ENCODE measurements around the gene BICRAL. TPM values are rescaled to one million over a fixed set of nuclear protein-coding genes. Genes with fewer than 3 reads are reported as not detected.
A peak's percentile ranks its signal among the peaks of the same experiment; 100 is the strongest.

Gene BICRAL
- total and polyA plus RNA-seq, 9 of the 15 experiments (the other 6 are each of a cell fraction or from before 2014, with no cell fraction given): 1.2 to 11.9 (median 5.6) TPM

DNA sequence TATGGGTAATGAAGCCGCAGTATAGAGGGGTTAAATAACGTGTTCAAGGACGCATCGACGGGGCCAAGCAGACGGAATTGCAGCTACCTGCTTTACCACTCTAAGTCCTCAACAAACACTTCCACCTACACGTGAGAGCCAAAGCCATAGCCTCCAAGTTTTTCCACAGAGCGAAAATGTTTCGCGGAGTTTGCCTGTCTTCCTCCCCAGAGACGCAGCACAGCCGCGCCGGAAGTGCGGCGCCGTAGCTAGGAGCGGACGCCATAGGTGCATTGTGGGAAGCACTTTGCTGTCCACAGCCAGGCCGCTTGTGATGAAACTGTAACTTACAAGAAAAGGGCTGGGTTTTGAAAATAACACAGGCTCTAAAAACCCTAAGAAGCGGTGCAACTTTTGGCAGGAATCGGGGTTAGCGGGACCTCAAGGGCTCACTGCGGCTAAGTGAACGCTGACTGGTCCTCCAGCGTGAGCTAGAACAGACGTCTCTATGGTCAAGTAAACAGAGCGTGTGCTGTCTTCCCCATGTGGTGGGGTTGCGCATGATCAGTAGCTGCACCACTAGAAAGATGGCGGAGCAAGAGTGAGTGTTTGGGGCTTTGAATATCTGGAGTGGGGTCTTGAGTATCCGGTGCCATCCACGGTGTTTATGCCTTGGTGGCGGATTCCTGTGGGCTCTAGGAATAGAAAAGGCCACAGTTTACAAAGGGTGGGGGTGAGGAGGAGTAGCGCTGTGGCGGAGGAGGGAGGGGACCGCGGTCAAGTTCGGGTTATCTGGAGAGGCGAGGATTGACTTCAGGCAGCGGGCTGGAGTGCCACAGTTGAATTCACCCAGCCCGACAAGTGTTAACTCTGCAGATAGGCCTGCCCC is 97.8 kb downstream of the BICRAL start, which contains the start of gene RPL7L1 (continued):
- TF ChIP-seq, protein P1, sequence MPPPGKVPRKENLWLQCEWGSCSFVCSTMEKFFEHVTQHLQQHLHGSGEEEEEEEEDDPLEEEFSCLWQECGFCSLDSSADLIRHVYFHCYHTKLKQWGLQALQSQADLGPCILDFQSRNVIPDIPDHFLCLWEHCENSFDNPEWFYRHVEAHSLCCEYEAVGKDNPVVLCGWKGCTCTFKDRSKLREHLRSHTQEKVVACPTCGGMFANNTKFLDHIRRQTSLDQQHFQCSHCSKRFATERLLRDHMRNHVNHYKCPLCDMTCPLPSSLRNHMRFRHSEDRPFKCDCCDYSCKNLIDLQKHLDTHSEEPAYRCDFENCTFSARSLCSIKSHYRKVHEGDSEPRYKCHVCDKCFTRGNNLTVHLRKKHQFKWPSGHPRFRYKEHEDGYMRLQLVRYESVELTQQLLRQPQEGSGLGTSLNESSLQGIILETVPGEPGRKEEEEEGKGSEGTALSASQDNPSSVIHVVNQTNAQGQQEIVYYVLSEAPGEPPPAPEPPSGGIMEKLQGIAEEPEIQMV (tag; conservative IDR thresholded peaks at IDR 0.05; ENCODE audit: low read depth): peak; percentile 80
- TF ChIP-seq NR2C2 (CRISPR knock-in tag; IDR thresholded peaks at IDR 0.05) (peak; percentile 83; the same call in 1 of the 2 replicates), NR2C2 (tag; IDR thresholded peaks at IDR 0.05) (peak; percentile 84), NR2C1 (IDR thresholded peaks at IDR 0.05) (peak; percentile 69), NR2C1 (tag; IDR thresholded peaks at IDR 0.05) (peak; percentile 67), TEAD4 (IDR thresholded peaks at IDR 0.05; ENCODE audit: low read length) (peak; percentile 31; the same call in 1 of the 2 replicates), TEAD4 (CRISPR knock-in tag; IDR thresholded peaks at IDR 0.05; ENCODE audit: borderline replicate concordance) (no peak), KLF13 (tag; IDR thresholded peaks at IDR 0.05; ENCODE audit: borderline replicate concordance, low read depth) (no peak), MYBL2 (IDR thresholded peaks at IDR 0.05; ENCODE audit: low read depth) (no peak; the same call in 1 of the 2 replicates), MYBL2 (CRISPR knock-in tag; IDR thresholded peaks at IDR 0.05; ENCODE audit: borderline replicate concordance) (no peak), KDM1A (IDR thresholded peaks at IDR 0.05) (no peak; a peak in 1 of 4 replicates), ZNF12 (CRISPR knock-in tag; IDR thresholded peaks at IDR 0.05) (peak; percentile 63; the same call in 1 of the 2 replicates)
- TF ChIP-seq, protein P2, sequence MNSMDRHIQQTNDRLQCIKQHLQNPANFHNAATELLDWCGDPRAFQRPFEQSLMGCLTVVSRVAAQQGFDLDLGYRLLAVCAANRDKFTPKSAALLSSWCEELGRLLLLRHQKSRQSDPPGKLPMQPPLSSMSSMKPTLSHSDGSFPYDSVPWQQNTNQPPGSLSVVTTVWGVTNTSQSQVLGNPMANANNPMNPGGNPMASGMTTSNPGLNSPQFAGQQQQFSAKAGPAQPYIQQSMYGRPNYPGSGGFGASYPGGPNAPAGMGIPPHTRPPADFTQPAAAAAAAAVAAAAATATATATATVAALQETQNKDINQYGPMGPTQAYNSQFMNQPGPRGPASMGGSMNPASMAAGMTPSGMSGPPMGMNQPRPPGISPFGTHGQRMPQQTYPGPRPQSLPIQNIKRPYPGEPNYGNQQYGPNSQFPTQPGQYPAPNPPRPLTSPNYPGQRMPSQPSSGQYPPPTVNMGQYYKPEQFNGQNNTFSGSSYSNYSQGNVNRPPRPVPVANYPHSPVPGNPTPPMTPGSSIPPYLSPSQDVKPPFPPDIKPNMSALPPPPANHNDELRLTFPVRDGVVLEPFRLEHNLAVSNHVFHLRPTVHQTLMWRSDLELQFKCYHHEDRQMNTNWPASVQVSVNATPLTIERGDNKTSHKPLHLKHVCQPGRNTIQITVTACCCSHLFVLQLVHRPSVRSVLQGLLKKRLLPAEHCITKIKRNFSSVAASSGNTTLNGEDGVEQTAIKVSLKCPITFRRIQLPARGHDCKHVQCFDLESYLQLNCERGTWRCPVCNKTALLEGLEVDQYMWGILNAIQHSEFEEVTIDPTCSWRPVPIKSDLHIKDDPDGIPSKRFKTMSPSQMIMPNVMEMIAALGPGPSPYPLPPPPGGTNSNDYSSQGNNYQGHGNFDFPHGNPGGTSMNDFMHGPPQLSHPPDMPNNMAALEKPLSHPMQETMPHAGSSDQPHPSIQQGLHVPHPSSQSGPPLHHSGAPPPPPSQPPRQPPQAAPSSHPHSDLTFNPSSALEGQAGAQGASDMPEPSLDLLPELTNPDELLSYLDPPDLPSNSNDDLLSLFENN (IDR thresholded peaks at IDR 0.05; ENCODE audit: low read depth in 2 of 2, low read length in 2 of 2): peak in 1 of 2 experiments; percentile 45; a peak in 1 of 4 replicates
- TF ChIP-seq, protein P3, sequence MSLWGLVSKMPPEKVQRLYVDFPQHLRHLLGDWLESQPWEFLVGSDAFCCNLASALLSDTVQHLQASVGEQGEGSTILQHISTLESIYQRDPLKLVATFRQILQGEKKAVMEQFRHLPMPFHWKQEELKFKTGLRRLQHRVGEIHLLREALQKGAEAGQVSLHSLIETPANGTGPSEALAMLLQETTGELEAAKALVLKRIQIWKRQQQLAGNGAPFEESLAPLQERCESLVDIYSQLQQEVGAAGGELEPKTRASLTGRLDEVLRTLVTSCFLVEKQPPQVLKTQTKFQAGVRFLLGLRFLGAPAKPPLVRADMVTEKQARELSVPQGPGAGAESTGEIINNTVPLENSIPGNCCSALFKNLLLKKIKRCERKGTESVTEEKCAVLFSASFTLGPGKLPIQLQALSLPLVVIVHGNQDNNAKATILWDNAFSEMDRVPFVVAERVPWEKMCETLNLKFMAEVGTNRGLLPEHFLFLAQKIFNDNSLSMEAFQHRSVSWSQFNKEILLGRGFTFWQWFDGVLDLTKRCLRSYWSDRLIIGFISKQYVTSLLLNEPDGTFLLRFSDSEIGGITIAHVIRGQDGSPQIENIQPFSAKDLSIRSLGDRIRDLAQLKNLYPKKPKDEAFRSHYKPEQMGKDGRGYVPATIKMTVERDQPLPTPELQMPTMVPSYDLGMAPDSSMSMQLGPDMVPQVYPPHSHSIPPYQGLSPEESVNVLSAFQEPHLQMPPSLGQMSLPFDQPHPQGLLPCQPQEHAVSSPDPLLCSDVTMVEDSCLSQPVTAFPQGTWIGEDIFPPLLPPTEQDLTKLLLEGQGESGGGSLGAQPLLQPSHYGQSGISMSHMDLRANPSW (CRISPR knock-in tag; IDR thresholded peaks at IDR 0.05): peak; percentile 74
- TF ChIP-seq, protein P4, sequence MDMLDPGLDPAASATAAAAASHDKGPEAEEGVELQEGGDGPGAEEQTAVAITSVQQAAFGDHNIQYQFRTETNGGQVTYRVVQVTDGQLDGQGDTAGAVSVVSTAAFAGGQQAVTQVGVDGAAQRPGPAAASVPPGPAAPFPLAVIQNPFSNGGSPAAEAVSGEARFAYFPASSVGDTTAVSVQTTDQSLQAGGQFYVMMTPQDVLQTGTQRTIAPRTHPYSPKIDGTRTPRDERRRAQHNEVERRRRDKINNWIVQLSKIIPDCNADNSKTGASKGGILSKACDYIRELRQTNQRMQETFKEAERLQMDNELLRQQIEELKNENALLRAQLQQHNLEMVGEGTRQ (CRISPR knock-in tag; IDR thresholded peaks at IDR 0.05): peak; percentile 53; the same call in 1 of the 2 replicates
- TF ChIP-seq, protein P5, sequence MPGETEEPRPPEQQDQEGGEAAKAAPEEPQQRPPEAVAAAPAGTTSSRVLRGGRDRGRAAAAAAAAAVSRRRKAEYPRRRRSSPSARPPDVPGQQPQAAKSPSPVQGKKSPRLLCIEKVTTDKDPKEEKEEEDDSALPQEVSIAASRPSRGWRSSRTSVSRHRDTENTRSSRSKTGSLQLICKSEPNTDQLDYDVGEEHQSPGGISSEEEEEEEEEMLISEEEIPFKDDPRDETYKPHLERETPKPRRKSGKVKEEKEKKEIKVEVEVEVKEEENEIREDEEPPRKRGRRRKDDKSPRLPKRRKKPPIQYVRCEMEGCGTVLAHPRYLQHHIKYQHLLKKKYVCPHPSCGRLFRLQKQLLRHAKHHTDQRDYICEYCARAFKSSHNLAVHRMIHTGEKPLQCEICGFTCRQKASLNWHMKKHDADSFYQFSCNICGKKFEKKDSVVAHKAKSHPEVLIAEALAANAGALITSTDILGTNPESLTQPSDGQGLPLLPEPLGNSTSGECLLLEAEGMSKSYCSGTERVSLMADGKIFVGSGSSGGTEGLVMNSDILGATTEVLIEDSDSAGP (CRISPR knock-in tag; IDR thresholded peaks at IDR 0.05): peak; percentile 46; the same call in 1 of the 2 replicates

Data from K562 (cell line).